Caco-2 (cell line): ENCODE measurements around the gene PGAP1. TPM values are rescaled to one million over a fixed set of nuclear protein-coding genes. Genes with fewer than 3 reads are reported as not detected.

ENCODE experiments used
- BruUV-seq: library from RNA; stranded (reverse); fragments of 400-500 nt; replicated peaks from 2 replicates; lab custom pipeline; 2021; lab: Mats Ljungman, UMichigan
- CTCF ChIA-PET: fragments of 300-600 bp; sonication (Branson Sonifier 250); formaldehyde crosslinking; loops from one replicate; lab custom pipeline; 2022; ENCODE audit warnings: antibody characterized with exemption; lab: Charles Lee
- POLR2A ChIA-PET: fragments of 300-600 bp; sonication (Branson Sonifier 250); formaldehyde crosslinking; loops from one replicate; lab custom pipeline; 2022; ENCODE audit warnings: antibody characterized with exemption; lab: Charles Lee
- DNase-seq, 2 experiments: peaks; one replicate each; pipeline versions ENCODE4 v3.0.0 to v3.0.0-alpha.2; 2020 to 2022
- H3K27me3 ChIP-seq: replicated peaks from 2 replicates; pipeline ENCODE4 v1.6.0; 2011; ENCODE audit warnings: low read length; ENCODE audit not compliant: control insufficient read depth, insufficient read depth
- H3K36me3 ChIP-seq: 2 replicates; pipeline ENCODE4 v1.5.1; 2011; ENCODE audit warnings: low read length; ENCODE audit not compliant: control insufficient read depth, insufficient read depth
- H3K4me1 ChIP-seq: fragments of 250-450 bp; sonication (Bioruptor Pico); 2 replicates; pipeline ENCODE4 v1.5.1; 2020; ENCODE audit warnings: mild to moderate bottlenecking
- H3K4me3 ChIP-seq: 2 replicates; pipeline ENCODE4 v1.5.1; 2011; ENCODE audit warnings: low read depth, mild to moderate bottlenecking, control low read depth, low read length
- H3K9me3 ChIP-seq: fragments of 250-450 bp; sonication (Bioruptor Pico); 2 replicates; pipeline ENCODE4 v1.5.1; 2020; ENCODE audit warnings: mild to moderate bottlenecking, moderate library complexity
- H3K27ac Mint-ChIP-seq: one replicate; pipeline ENCODE4 v1.8.0; 2022; ENCODE audit warnings: mixed read lengths; ENCODE audit not compliant: unreplicated experiment
- H3K27me3 Mint-ChIP-seq: one replicate; pipeline ENCODE4 v1.8.0; 2022; ENCODE audit warnings: mixed read lengths; ENCODE audit not compliant: insufficient read depth, unreplicated experiment
- H3K36me3 Mint-ChIP-seq: one replicate; pipeline ENCODE4 v1.8.0; 2022; ENCODE audit warnings: mild to moderate bottlenecking, mixed read lengths; ENCODE audit not compliant: insufficient read depth, unreplicated experiment
- H3K4me1 Mint-ChIP-seq: one replicate; pipeline ENCODE4 v1.8.0; 2022; ENCODE audit warnings: low read depth, mixed read lengths; ENCODE audit not compliant: unreplicated experiment
- H3K4me3 Mint-ChIP-seq: one replicate; pipeline ENCODE4 v1.8.0; 2022; ENCODE audit warnings: mild to moderate bottlenecking, moderate library complexity, mixed read lengths; ENCODE audit not compliant: unreplicated experiment
- H3K9me3 Mint-ChIP-seq: one replicate; pipeline ENCODE4 v1.8.0; 2022; ENCODE audit warnings: mixed read lengths; ENCODE audit not compliant: unreplicated experiment
- intact Hi-C: fragments of 100-400 bp; cut with micrococcal nuclease; formaldehyde crosslinking; loops from one replicate; pipeline ENCODE4 v1.10.0; 2022; ENCODE audit not compliant: unreplicated experiment
- total RNA-seq: library from RNA; stranded (reverse); gene quantifications from 2 replicates; pipeline ENCODE4 v1.2.3, GENCODE V29; 2022
- TF ChIP-seq, protein P1 (sequence below), 2 experiments: fragments of 200-600 bp in 1 of 2; IDR thresholded peaks; 1 replicate in 1 of 2; 2 replicates in 1 of 2; pipeline versions ENCODE4 v1.5.1 to v1.8.0; 2011 to 2022; ENCODE audit warnings: antibody characterized with exemption in 1 of 2, control low read depth in 1 of 2, inconsistent platforms in 1 of 2, low read depth in 1 of 2, low read length in 1 of 2, mild to moderate bottlenecking in 1 of 2, moderate library complexity in 1 of 2; ENCODE audit not compliant: insufficient read depth in 1 of 2, severe bottlenecking in 1 of 2, unreplicated experiment in 1 of 2

The PGAP1 gene
- total RNA-seq, 1 experiment from 2014 or later: 6.4 TPM

DNA sequence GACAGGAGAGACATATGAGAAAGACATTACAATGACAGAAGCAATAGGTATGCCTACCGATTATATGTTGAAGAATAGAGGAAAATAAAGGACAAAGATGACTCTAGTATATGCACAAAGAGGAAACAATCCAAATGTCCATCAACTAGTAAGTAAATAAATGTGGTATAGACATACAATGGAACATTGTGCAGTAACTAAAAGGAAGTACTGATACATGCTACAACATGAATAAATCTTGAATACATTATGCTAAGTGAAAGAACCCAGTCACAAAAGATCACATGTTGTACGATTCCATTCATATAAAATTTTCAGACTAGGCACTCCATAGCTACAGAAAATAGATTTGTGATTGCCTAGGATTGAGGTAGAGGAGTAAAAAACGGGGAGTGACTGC, 28.5 kb upstream of the PGAP1 start:
- DNase-seq: no peak
- H3K9me3 Mint-ChIP-seq: no peaks in the 10 kb centered on the region
- Histone ChIP-seq H3K27me3 (no peaks in the 10 kb centered on the region), H3K36me3 (no peaks in the 10 kb centered on the region), H3K4me3 (no peak overlapping the region), H3K9me3 (no peaks in the 10 kb centered on the region), H3K4me1 (0 out of 2 replicates have a peak, but pooled peaks cover 4% of the 10 kb centered on the region)
- TF ChIP-seq, protein P1, sequence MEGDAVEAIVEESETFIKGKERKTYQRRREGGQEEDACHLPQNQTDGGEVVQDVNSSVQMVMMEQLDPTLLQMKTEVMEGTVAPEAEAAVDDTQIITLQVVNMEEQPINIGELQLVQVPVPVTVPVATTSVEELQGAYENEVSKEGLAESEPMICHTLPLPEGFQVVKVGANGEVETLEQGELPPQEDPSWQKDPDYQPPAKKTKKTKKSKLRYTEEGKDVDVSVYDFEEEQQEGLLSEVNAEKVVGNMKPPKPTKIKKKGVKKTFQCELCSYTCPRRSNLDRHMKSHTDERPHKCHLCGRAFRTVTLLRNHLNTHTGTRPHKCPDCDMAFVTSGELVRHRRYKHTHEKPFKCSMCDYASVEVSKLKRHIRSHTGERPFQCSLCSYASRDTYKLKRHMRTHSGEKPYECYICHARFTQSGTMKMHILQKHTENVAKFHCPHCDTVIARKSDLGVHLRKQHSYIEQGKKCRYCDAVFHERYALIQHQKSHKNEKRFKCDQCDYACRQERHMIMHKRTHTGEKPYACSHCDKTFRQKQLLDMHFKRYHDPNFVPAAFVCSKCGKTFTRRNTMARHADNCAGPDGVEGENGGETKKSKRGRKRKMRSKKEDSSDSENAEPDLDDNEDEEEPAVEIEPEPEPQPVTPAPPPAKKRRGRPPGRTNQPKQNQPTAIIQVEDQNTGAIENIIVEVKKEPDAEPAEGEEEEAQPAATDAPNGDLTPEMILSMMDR (IDR thresholded peaks at IDR 0.05; ENCODE audit: insufficient read depth in 1 of 2, low read depth in 1 of 2, low read length in 1 of 2, severe bottlenecking in 1 of 2, unreplicated experiment in 1 of 2): no peak
- POLR2A ChIA-PET: no interaction called here
- no peaks in the 10 kb centered on the region for H3K4me1 Mint-ChIP-seq
- intact Hi-C loops: no loop called here
- BruUV-seq: no TSS peak
- CTCF ChIA-PET: no interaction called here
- H3K36me3 Mint-ChIP-seq: no peaks in the 10 kb centered on the region
- peaks cover 10% of the 10 kb centered on the region for H3K27me3 Mint-ChIP-seq
- H3K4me3 Mint-ChIP-seq: no peak overlapping the region
- H3K27ac Mint-ChIP-seq: no peak overlapping the region

DNA sequence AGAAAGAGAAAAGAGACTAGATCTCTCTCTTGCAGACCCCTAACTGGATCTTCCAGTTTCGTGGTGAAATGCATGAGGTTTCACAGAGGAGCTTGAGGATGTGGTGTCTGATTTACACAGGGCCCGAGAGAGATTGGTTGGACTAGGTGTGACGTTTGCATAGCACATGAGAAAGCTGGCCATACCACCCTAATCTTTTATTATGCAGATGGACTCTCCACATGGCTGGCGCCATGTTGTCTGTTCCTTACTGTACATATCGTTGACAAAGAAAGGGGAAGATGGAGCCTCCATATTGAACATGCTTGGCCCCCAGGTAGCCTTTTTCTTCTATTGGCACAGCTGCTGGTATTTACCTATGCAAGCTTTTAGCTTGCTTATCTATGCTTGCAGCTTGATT, 27.5 kb upstream of the PGAP1 start:
- CTCF ChIA-PET: no interaction called here
- no peak overlapping the region for H3K27ac Mint-ChIP-seq
- no peaks in the 10 kb centered on the region for H3K36me3 Mint-ChIP-seq
- Histone ChIP-seq H3K27me3 (no peaks in the 10 kb centered on the region), H3K4me1 (0 out of 2 replicates have a peak, but pooled peaks cover 4% of the 10 kb centered on the region), H3K9me3 (no peaks in the 10 kb centered on the region), H3K4me3 (no peak overlapping the region), H3K36me3 (no peaks in the 10 kb centered on the region)
- H3K4me3 Mint-ChIP-seq: no peak overlapping the region
- BruUV-seq: no TSS peak
- POLR2A ChIA-PET: no interaction called here
- TF ChIP-seq, protein P1 (IDR thresholded peaks at IDR 0.05; ENCODE audit: insufficient read depth in 1 of 2, low read depth in 1 of 2, low read length in 1 of 2, severe bottlenecking in 1 of 2, unreplicated experiment in 1 of 2): no peak
- no peaks in the 10 kb centered on the region for H3K4me1 Mint-ChIP-seq
- H3K27me3 Mint-ChIP-seq: peaks cover 11% of the 10 kb centered on the region
- DNase-seq: no peak
- intact Hi-C loops: no loop called here
- no peaks in the 10 kb centered on the region for H3K9me3 Mint-ChIP-seq

DNA sequence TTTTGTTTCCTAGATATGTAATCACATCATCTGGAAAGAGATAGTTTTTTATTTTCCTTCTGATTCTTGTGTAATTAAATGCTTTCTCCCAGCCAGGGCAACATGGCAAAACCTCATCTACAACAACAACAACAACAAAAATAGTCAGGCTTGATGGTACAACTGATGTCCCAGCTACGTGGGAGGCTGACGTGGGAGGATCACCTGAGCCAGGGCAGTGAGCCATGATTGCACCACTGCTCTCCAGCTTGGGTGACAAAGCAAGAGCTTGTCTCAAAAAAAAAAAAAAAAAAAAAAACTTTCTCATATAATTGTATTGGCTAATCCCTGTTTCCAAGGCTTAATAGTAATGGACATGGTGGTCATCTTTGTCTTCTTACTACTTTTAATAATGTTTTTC, 26.4 kb upstream of the PGAP1 start:
- POLR2A ChIA-PET: no interaction called here
- no peak for DNase-seq
- CTCF ChIA-PET: no interaction called here
- Mint-ChIP-seq H3K9me3 (no peaks in the 10 kb centered on the region), H3K4me1 (no peaks in the 10 kb centered on the region), H3K36me3 (no peaks in the 10 kb centered on the region), H3K27me3 (peaks cover 11% of the 10 kb centered on the region), H3K4me3 (no peak overlapping the region), H3K27ac (no peak overlapping the region)
- intact Hi-C loops: no loop called here
- Histone ChIP-seq H3K4me1 (0 out of 2 replicates have a peak, but pooled peaks cover 4% of the 10 kb centered on the region), H3K4me3 (no peak overlapping the region), H3K36me3 (no peaks in the 10 kb centered on the region), H3K9me3 (no peaks in the 10 kb centered on the region), H3K27me3 (no peaks in the 10 kb centered on the region)
- no TSS peak for BruUV-seq
- TF ChIP-seq, protein P1 (IDR thresholded peaks at IDR 0.05; ENCODE audit: insufficient read depth in 1 of 2, low read depth in 1 of 2, low read length in 1 of 2, severe bottlenecking in 1 of 2, unreplicated experiment in 1 of 2): no peak
